SK-N-SH (cell line): ENCODE measurements around the gene ZDHHC11.

Experiments
- CTCF ChIP-seq: fragments of 200-600 bp; sonication (generic); IDR thresholded peaks from 2 replicates; pipeline ENCODE4 v1.6.1; 2017; ENCODE audit warnings: antibody characterized with exemption, mild to moderate bottlenecking, moderate library complexity
- EP300 ChIP-seq, 2 experiments: IDR thresholded peaks; 2 replicates each; pipeline versions ENCODE4 v1.4.0 to v1.6.1; 2012; ENCODE audit warnings: borderline replicate concordance in 1 of 2, low read depth in 1 of 2, low read length in 1 of 2
- FOXM1 ChIP-seq: IDR thresholded peaks from 2 replicates; pipeline ENCODE4 v1.4.0; 2012; ENCODE audit warnings: low read depth, mild to moderate bottlenecking
- MAX ChIP-seq: IDR thresholded peaks from 2 replicates; pipeline ENCODE4 v1.4.0; 2012; ENCODE audit warnings: low read depth
- SIN3A ChIP-seq: IDR thresholded peaks from 2 replicates; pipeline ENCODE4 v1.6.1; 2012; ENCODE audit warnings: low read depth, mild to moderate bottlenecking, low read length, moderate library complexity, borderline replicate concordance
- ZBTB33 ChIP-seq: IDR thresholded peaks from 2 replicates; pipeline ENCODE4 v1.4.0; 2012; ENCODE audit warnings: low read depth, borderline replicate concordance

- TF ChIP-seq EP300 (IDR thresholded peaks at IDR 0.05; ENCODE audit: borderline replicate concordance in 1 of 2, low read depth in 1 of 2, low read length in 1 of 2): no peak
- no peak for TF ChIP-seq ZBTB33
- no peak for TF ChIP-seq SIN3A
- TF ChIP-seq FOXM1: no peak
- TF ChIP-seq CTCF: no peak
- TF ChIP-seq MAX: no peak
Observed at GRCh38 chr5:878125-878524, 27.3 kb upstream of the ZDHHC11 start.
